ENCODE data around the gene IL21R.
"Not testable (repeated sequence)": the region's sequence is repeated elsewhere in the genome, so short reads cannot be mapped to it uniquely, and the experiment has no call there.

The IL21R gene

GRCh38 chr16:27433636-27434035 lies 31.7 kb downstream of the IL21R start:
- no peak for TF ChIP-seq ZFX (IDR thresholded peaks at IDR 0.05; ENCODE audit: borderline replicate concordance)
- TF ChIP-seq, protein P1, sequence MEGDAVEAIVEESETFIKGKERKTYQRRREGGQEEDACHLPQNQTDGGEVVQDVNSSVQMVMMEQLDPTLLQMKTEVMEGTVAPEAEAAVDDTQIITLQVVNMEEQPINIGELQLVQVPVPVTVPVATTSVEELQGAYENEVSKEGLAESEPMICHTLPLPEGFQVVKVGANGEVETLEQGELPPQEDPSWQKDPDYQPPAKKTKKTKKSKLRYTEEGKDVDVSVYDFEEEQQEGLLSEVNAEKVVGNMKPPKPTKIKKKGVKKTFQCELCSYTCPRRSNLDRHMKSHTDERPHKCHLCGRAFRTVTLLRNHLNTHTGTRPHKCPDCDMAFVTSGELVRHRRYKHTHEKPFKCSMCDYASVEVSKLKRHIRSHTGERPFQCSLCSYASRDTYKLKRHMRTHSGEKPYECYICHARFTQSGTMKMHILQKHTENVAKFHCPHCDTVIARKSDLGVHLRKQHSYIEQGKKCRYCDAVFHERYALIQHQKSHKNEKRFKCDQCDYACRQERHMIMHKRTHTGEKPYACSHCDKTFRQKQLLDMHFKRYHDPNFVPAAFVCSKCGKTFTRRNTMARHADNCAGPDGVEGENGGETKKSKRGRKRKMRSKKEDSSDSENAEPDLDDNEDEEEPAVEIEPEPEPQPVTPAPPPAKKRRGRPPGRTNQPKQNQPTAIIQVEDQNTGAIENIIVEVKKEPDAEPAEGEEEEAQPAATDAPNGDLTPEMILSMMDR (IDR thresholded peaks at IDR 0.05): no peak
- no peak overlapping the region for H3K27ac ChIP-seq

GRCh38 chr16:27434141-27435051 lies 32.4 kb downstream of the IL21R start:
- TF ChIP-seq ZFX (IDR thresholded peaks at IDR 0.05; ENCODE audit: borderline replicate concordance): no peak
- TF ChIP-seq, protein P1 (IDR thresholded peaks at IDR 0.05): no peak
- no peak overlapping the region for H3K27ac ChIP-seq

GRCh38 chr16:27435146-27435545 lies 33.2 kb downstream of the IL21R start:
- H3K27ac ChIP-seq: not testable (repeated sequence)

DNA sequence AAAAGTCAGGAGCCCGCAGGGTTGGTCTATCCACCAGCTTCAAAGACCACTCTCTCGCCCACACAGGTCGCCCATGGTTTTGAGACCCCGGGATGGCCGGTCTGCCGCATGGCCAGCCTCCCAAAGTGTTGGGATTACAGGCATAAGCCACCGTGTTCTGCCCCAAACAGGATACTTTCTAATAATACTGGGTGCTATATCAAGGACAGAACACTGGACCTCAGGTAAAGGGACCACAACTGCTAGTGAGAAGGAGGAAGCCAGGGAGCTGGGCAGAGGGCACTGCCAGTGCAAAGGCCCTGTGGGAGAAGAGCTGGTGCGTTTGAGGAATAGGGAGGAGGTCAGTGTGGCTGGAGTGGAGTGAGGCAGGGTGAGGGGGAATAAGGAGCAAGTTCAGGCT lies 34.1 kb downstream of the IL21R start:
- TF ChIP-seq ZFX (IDR thresholded peaks at IDR 0.05; ENCODE audit: borderline replicate concordance): no peak
- TF ChIP-seq, protein P1 (IDR thresholded peaks at IDR 0.05): no peak

GRCh38 chr16:27436921-27437650 lies 35.1 kb downstream of the IL21R start:
- TF ChIP-seq ZFX (IDR thresholded peaks at IDR 0.05; ENCODE audit: borderline replicate concordance): no peak
- TF ChIP-seq, protein P1 (IDR thresholded peaks at IDR 0.05): no peak
- H3K27ac ChIP-seq: no peak overlapping the region

More for the DNA sequence above, 34.1 kb downstream of the IL21R start:
- no peak overlapping the region for H3K27ac ChIP-seq

DNA sequence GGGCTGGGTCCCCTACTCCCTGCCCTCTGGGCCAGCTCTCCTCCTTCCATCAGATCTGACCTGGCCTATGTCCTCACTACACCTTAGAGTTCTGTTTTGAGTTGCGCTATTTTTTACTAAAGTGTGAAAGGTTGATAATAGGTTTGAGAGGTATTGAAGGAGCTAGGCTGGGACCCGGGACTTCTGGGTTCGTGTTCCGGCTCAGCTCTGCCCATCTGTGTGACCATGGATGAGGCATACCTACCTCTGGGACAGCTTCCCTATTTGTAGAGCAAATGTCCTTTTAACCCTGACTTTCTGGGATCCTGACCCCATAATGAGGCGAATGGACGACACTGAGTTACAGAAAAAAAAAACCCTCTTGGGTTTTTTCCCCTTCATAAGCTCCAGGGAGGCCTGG lies 36.0 kb downstream of the IL21R start:
- H3K27ac ChIP-seq: no peak overlapping the region

DNA sequence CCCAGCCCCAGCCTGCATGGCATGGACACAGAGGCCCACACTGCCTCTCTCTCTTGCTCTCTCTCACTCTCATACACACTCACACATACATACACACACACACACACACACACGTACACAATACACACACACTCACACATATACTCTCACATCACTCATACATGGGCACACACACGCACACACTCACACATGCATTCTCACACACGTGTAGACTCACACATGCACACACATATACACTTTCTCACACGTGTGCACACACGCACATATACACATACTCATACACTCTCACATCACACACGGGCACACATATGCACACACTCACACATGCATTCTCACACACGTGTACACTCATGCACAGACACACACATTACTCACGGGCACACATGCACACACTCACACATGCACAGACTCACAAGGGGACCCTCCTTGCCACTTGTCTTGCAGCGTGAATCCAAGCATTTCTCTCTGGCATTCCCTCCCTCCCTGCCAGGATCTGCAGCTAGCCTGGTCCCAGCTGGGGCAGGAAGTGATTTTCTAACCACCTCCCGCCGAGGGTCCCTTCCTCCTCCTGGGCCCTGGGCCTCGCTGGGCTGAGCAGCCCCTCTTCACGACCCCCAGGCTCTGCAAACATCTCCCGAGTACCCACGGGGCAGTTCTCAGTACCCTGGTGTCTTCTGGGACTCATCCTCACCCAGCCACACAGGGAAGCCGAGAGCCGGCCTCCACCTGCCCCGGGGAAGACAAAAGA lies 37.5 kb downstream of the IL21R start:
- no peak for TF ChIP-seq ZFX (IDR thresholded peaks at IDR 0.05; ENCODE audit: borderline replicate concordance)
- TF ChIP-seq, protein P1 (IDR thresholded peaks at IDR 0.05): no peak
- H3K27ac ChIP-seq: no peak overlapping the region

More for the DNA sequence above, 36.0 kb downstream of the IL21R start:
- TF ChIP-seq, protein P1 (IDR thresholded peaks at IDR 0.05): no peak
- TF ChIP-seq ZFX (IDR thresholded peaks at IDR 0.05; ENCODE audit: borderline replicate concordance): no peak
